Thyroid gland (tissue), 4 donors: ENCODE measurements around the gene FYB2.

Experiments used
- CTCF ChIP-seq, 6 experiments: fragments of 200-600 bp in 3 of 6; fragments of 450-650 bp in 3 of 6; sonication (generic) in 3 of 6; IDR thresholded peaks; one replicate each; pipeline ENCODE4 v1.5.1; 2016 to 2019; ENCODE audit warnings: antibody characterized with exemption in 6 of 6, mild to moderate bottlenecking in 2 of 6, inconsistent platforms in 1 of 6, moderate library complexity in 1 of 6
- POLR2A ChIP-seq, 2 donors: fragments of 450-650 bp; IDR thresholded peaks; one replicate each; pipeline ENCODE4 v1.6.1; 2017; ENCODE audit warnings: antibody characterized with exemption in 2 of 2, mild to moderate bottlenecking in 2 of 2, moderate library complexity in 1 of 2

GRCh38 chr1:56854521-56855099 lies 35.4 kb upstream of the FYB2 start, which contains the start of gene C8A:
- TF ChIP-seq POLR2A (IDR thresholded peaks at IDR 0.05) = no peak
- no peak for TF ChIP-seq CTCF (IDR thresholded peaks at IDR 0.05)
